Cardiac fibroblast (primary cell): ENCODE results near the gene KIAA0232.
"Not testable (repeated sequence)": the region's sequence is repeated elsewhere in the genome, so short reads cannot be mapped to it uniquely, and the experiment has no call there.

Experiments used
- DNase-seq, 2 donors: peaks; one replicate each; pipeline versions ENCODE4 v3.0.0 to v3.0.0-alpha.2; 2010; ENCODE audit warnings: low read depth in 2 of 2
- H3K4me3 ChIP-seq, 2 donors: replicated peaks in 1 of 2; 1 replicate in 1 of 2; 2 replicates in 1 of 2; pipeline ENCODE4 v1.5.1; 2011; ENCODE audit warnings: low read depth in 2 of 2, low read length in 2 of 2, mild to moderate bottlenecking in 2 of 2, moderate library complexity in 1 of 2
- CTCF ChIP-seq: IDR thresholded peaks from one replicate; pipeline ENCODE4 v1.5.1; 2011; ENCODE audit warnings: low read depth, mild to moderate bottlenecking, low read length, inconsistent platforms

The KIAA0232 gene

GRCh38 chr4:6781561-6781960 lies 966 bp upstream of the KIAA0232 start:
- DNase-seq = no peak
- no peak for TF ChIP-seq CTCF
- no peak overlapping the region for H3K4me3 ChIP-seq

- DNase-seq = no peak
- H3K4me3 ChIP-seq = peak overlapping the region; percentile 86 to 92
- no peak for TF ChIP-seq CTCF
These were observed 251 bp downstream of the KIAA0232 start for GRCh38 chr4:6782846-6783110.

- H3K4me3 ChIP-seq = peak overlapping the region; percentile 86 to 92
- peak; percentile 86 to 93 for DNase-seq
- no peak for TF ChIP-seq CTCF
These were observed 819 bp downstream of the KIAA0232 start for GRCh38 chr4:6783111-6783981.

- no peak overlapping the region for H3K4me3 ChIP-seq
- TF ChIP-seq CTCF = no peak
- DNase-seq = no peak
These were observed 3.0 kb downstream of the KIAA0232 start for GRCh38 chr4:6785572-6785925.

- no peak for TF ChIP-seq CTCF
- H3K4me3 ChIP-seq = no peak overlapping the region
- no peak for DNase-seq
These were observed 5.6 kb downstream of the KIAA0232 start for GRCh38 chr4:6788123-6788522.

- DNase-seq, H3K4me3 ChIP-seq: not testable (repeated sequence)
These were observed 8.7 kb downstream of the KIAA0232 start for GRCh38 chr4:6791245-6791644.

GRCh38 chr4:6791796-6792195 lies 9.3 kb downstream of the KIAA0232 start:
- not testable (repeated sequence) for DNase-seq, H3K4me3 ChIP-seq

GRCh38 chr4:6794189-6794588 lies 11.7 kb downstream of the KIAA0232 start:
- DNase-seq = no peak
- TF ChIP-seq CTCF = no peak
- H3K4me3 ChIP-seq = no peak overlapping the region
